Measurements from ENCODE around the gene MUC5B. TPM values are rescaled to one million over a fixed set of nuclear protein-coding genes. Genes with fewer than 3 reads are reported as not detected.

MUC5B gene
- total and polyA plus RNA-seq, 11 donors: 0.01 TPM; not detected in 10

GRCh38 chr11:1302041-1302460 lies 79.2 kb downstream of the MUC5B start:
- H3K27me3 ChIP-seq: no peaks in the 10 kb centered on the region
- H3K36me3 ChIP-seq: peaks cover 0 to 32% (median 5%) of the 10 kb centered on the region in 9 donors
- peaks cover 0 to 64% (median 50%) of the 10 kb centered on the region in 12 donors for H3K4me1 ChIP-seq
- WGBS, 4 donors: 80 to 96% (median 88%) methylated on average over 4 to 13 of the region's 13 CpGs
- H3K9me3 ChIP-seq: no peaks in the 10 kb centered on the region
- H3K4me3 ChIP-seq: no peak overlapping the region
- H3K27ac ChIP-seq: no peak overlapping the region
- no peak for TF ChIP-seq POLR2A (IDR thresholded peaks at IDR 0.05)
- TF ChIP-seq, protein P1, sequence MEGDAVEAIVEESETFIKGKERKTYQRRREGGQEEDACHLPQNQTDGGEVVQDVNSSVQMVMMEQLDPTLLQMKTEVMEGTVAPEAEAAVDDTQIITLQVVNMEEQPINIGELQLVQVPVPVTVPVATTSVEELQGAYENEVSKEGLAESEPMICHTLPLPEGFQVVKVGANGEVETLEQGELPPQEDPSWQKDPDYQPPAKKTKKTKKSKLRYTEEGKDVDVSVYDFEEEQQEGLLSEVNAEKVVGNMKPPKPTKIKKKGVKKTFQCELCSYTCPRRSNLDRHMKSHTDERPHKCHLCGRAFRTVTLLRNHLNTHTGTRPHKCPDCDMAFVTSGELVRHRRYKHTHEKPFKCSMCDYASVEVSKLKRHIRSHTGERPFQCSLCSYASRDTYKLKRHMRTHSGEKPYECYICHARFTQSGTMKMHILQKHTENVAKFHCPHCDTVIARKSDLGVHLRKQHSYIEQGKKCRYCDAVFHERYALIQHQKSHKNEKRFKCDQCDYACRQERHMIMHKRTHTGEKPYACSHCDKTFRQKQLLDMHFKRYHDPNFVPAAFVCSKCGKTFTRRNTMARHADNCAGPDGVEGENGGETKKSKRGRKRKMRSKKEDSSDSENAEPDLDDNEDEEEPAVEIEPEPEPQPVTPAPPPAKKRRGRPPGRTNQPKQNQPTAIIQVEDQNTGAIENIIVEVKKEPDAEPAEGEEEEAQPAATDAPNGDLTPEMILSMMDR (IDR thresholded peaks at IDR 0.05): no peak
- intact Hi-C loops (cut with DNase I): loop anchor here in 2 of 10 donors (10.0 kb wide), 1 partner anchor 213 kb away; no protein-coding TSS in a partner anchor
- ATAC-seq (no peak), DNase-seq (no peak)

DNA sequence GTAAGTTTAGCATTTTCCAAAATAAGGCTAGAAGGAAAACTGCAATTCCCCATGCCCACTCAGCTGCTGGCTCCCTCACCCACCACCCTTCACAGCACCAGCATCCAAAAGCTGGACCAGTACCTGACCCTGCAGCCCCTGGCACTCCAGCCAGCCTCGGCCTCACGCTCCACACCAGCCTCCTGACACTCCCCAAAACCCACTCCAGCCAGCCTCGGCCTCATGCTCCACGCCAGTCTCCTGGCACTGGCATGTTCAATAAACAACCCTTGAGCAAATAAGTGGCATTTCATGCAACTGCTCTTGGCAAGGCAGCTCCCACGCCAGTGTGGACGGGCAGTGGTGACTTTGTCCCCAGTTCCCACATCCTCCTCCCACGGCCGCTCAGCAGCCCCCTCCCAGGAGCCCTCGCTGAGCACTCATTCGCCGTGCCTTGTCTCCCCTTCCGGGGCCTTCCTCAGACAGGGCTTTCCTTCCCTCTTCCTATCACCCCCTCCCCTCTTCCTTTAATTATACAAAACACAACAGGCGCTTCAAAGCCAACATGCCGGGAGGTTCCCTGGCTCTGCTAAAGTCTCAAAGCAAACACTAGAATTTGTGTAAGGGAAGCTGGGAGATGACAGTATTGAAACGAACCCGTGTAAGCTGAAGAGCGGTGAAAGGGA lies 79.7 kb downstream of the MUC5B start:
- 66 to 77% (median 72%) methylated on average over 17 of the region's 17 CpGs for WGBS, 4 donors
- Histone ChIP-seq H3K9me3 (no peaks in the 10 kb centered on the region), H3K4me1 (peaks cover 3 to 66% (median 50%) of the 10 kb centered on the region in 12 donors), H3K27me3 (no peaks in the 10 kb centered on the region), H3K4me3 (no peak overlapping the region), H3K27ac (no peak overlapping the region), H3K36me3 (peaks cover 0 to 30% (median 5%) of the 10 kb centered on the region in 9 donors)
- ATAC-seq: no peak
- TF ChIP-seq, protein P1 (IDR thresholded peaks at IDR 0.05): no peak
- no peak for TF ChIP-seq POLR2A (IDR thresholded peaks at IDR 0.05)
- no peak for DNase-seq
- intact Hi-C loops (cut with DNase I): loop anchor here in 2 of 10 donors (10.0 kb wide), 1 partner anchor 212 kb away; no protein-coding TSS in a partner anchor

GRCh38 chr11:1303126-1303821 lies 80.4 kb downstream of the MUC5B start:
- no peaks in the 10 kb centered on the region for H3K9me3 ChIP-seq
- no peaks in the 10 kb centered on the region for H3K27me3 ChIP-seq
- WGBS, 4 donors: 81 to 86% (median 83%) methylated on average over 24 to 25 of the region's 25 CpGs
- H3K36me3 ChIP-seq: peaks cover 0 to 23% (median 4%) of the 10 kb centered on the region in 9 donors
- intact Hi-C loops (cut with DNase I): loop anchor here in 2 of 10 donors (10.0 kb wide), 1 partner anchor 212 kb away; no protein-coding TSS in a partner anchor
- TF ChIP-seq, protein P1 (IDR thresholded peaks at IDR 0.05): peak in 2 of 12 donors; percentile 11 to 14
- no peak for TF ChIP-seq POLR2A (IDR thresholded peaks at IDR 0.05)
- H3K4me3 ChIP-seq: no peak overlapping the region
- ATAC-seq: no peak
- H3K27ac ChIP-seq: no peak overlapping the region
- DNase-seq: no peak
- peaks cover 3 to 66% (median 50%) of the 10 kb centered on the region in 12 donors for H3K4me1 ChIP-seq

- H3K4me3 ChIP-seq: no peak overlapping the region
- peaks cover 3 to 65% (median 50%) of the 10 kb centered on the region in 12 donors for H3K4me1 ChIP-seq
- no peaks in the 10 kb centered on the region for H3K27me3 ChIP-seq
- no peaks in the 10 kb centered on the region for H3K9me3 ChIP-seq
- WGBS, 4 donors: 37 to 46% (median 42%) methylated on average over 10 of the region's 10 CpGs
- DNase-seq (no peak), ATAC-seq (peak in 1 of 4 donors; percentile 3)
- TF ChIP-seq, protein P1 (IDR thresholded peaks at IDR 0.05): no peak
- no peak for TF ChIP-seq POLR2A (IDR thresholded peaks at IDR 0.05)
- intact Hi-C loops (cut with DNase I): loop anchor here in 2 of 10 donors (10.0 kb wide), 1 partner anchor 211 kb away; no protein-coding TSS in a partner anchor
- peaks cover 0 to 22% (median 4%) of the 10 kb centered on the region in 9 donors for H3K36me3 ChIP-seq
- peak overlapping the region in 1 of 12 donors; percentile 52 for H3K27ac ChIP-seq
These were observed 81.1 kb downstream of the MUC5B start for GRCh38 chr11:1303973-1304372.

Data from heart left ventricle (tissue), 16 donors.